Measurements from ENCODE around the gene PRR5L.

PRR5L gene

DNA sequence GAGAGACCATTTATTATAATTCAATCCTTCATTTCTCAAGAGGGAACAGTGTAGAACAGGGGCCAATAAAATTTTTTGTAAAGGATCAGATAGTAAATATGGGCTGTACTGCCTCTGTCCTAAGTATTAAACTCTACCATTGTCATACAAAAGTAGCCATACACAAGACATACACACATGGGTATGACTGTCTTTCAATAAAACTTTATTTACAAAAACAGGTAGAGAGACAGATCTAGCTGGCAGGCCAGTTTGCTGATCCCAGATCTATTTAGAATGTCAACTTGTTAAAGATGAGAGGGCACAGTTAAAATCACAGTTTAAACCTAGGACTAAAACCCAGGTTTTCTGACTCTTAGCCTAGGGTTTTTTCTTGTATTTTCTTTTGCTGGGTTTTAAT lies 197.2 kb downstream of the PRR5L start:
- Histone ChIP-seq H3K4me2 (ENCODE audit: low read length) (no peak overlapping the region), H3K9me3 (ENCODE audit: control insufficient read depth, insufficient read depth, low read length) (no peaks in the 10 kb centered on the region), H3K36me3 (ENCODE audit: control insufficient read depth, low read length) (peaks cover 54% of the 10 kb centered on the region), H3K4me3 (ENCODE audit: low read length) (no peak overlapping the region), H3K79me2 (ENCODE audit: control insufficient read depth, low read length) (no peaks in the 10 kb centered on the region), H3K27ac (ENCODE audit: low read depth, low read length) (no peak overlapping the region), H3F3A (ENCODE audit: control insufficient read depth, insufficient read depth) (0 out of 2 replicates have a peak, but pooled peaks cover 5% of the 10 kb centered on the region), H3K27me3 (ENCODE audit: control insufficient read depth, low read length) (no peaks in the 10 kb centered on the region), H3K9me2 (replicated peaks; ENCODE audit: control insufficient read depth, low read length) (no peaks in the 10 kb centered on the region), H3K4me1 (ENCODE audit: control insufficient read depth, low read length) (peaks cover 12% of the 10 kb centered on the region), H4K20me1 (ENCODE audit: control insufficient read depth, insufficient read depth, low read depth, low read length) (no peaks in the 10 kb centered on the region)
- TF ChIP-seq EZH2phosphoT487 (IDR thresholded peaks at IDR 0.05; ENCODE audit: borderline replicate concordance, low read length) (no peak), CTCF (IDR thresholded peaks at IDR 0.05; ENCODE audit: low read depth, low read length, poor library complexity, severe bottlenecking) (no peak)

DNA sequence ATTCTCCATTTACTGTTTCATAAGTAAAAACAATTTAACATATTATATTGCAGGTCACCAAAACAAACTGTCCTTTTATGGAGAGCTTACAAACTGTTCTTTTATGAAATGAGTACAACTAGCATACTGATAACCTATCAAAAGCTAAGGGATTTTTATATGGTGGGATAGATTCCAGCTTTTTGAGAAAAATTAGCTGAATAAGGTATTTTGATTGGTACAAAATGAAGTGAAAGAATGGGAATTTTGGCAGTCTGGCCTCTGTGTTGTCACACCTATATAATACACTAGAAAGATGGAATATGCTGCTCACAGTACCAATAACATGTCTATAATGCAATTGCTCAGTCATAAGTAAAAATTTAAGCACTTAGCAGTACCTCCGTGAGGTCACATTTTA lies 202.6 kb downstream of the PRR5L start:
- Histone ChIP-seq H3K4me2 (ENCODE audit: low read length) (no peak overlapping the region), H3K4me1 (ENCODE audit: control insufficient read depth, low read length) (no peaks in the 10 kb centered on the region), H3K9me2 (replicated peaks; ENCODE audit: control insufficient read depth, low read length) (no peaks in the 10 kb centered on the region), H4K20me1 (ENCODE audit: control insufficient read depth, insufficient read depth, low read depth, low read length) (no peaks in the 10 kb centered on the region), H3K36me3 (ENCODE audit: control insufficient read depth, low read length) (peaks cover 35% of the 10 kb centered on the region), H3K9me3 (ENCODE audit: control insufficient read depth, insufficient read depth, low read length) (no peaks in the 10 kb centered on the region), H3K4me3 (ENCODE audit: low read length) (no peak overlapping the region), H3F3A (ENCODE audit: control insufficient read depth, insufficient read depth) (0 out of 2 replicates have a peak, but pooled peaks cover 5% of the 10 kb centered on the region), H3K79me2 (ENCODE audit: control insufficient read depth, low read length) (peaks cover 8% of the 10 kb centered on the region), H3K27me3 (ENCODE audit: control insufficient read depth, low read length) (no peaks in the 10 kb centered on the region), H3K27ac (ENCODE audit: low read depth, low read length) (no peak overlapping the region)
- TF ChIP-seq EZH2phosphoT487 (IDR thresholded peaks at IDR 0.05; ENCODE audit: borderline replicate concordance, low read length) (no peak), CTCF (IDR thresholded peaks at IDR 0.05; ENCODE audit: low read depth, low read length, poor library complexity, severe bottlenecking) (no peak)

DNA sequence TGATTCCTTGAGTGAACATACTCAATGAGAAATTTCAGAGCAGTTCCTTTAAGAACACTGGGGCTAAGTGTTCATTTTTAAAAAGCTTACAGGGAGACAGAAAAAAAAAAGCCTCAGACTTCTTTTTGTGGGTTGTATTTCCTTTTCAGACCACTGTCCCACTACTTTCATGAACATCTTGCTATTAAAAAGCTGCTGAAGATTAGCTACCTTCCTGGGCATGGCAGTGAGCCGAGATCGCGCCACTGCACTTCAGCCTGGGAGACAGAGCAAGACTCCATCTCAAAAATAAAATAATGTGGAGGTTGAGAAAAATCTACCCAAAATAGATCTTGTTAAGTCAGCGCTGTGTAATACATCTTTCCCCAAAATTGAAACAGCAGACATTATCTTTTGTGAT lies 203.2 kb downstream of the PRR5L start:
- Histone ChIP-seq H3K4me3 (ENCODE audit: low read length) (no peak overlapping the region), H3K9me2 (replicated peaks; ENCODE audit: control insufficient read depth, low read length) (no peaks in the 10 kb centered on the region), H3K4me2 (ENCODE audit: low read length) (no peak overlapping the region), H3K4me1 (ENCODE audit: control insufficient read depth, low read length) (no peaks in the 10 kb centered on the region), H3F3A (ENCODE audit: control insufficient read depth, insufficient read depth) (0 out of 2 replicates have a peak, but pooled peaks cover 5% of the 10 kb centered on the region), H3K79me2 (ENCODE audit: control insufficient read depth, low read length) (peaks cover 14% of the 10 kb centered on the region), H3K9me3 (ENCODE audit: control insufficient read depth, insufficient read depth, low read length) (no peaks in the 10 kb centered on the region), H4K20me1 (ENCODE audit: control insufficient read depth, insufficient read depth, low read depth, low read length) (no peaks in the 10 kb centered on the region), H3K36me3 (ENCODE audit: control insufficient read depth, low read length) (peaks cover 35% of the 10 kb centered on the region), H3K27ac (ENCODE audit: low read depth, low read length) (no peak overlapping the region), H3K27me3 (ENCODE audit: control insufficient read depth, low read length) (no peaks in the 10 kb centered on the region)
- TF ChIP-seq EZH2phosphoT487 (IDR thresholded peaks at IDR 0.05; ENCODE audit: borderline replicate concordance, low read length) = no peak
- TF ChIP-seq CTCF (IDR thresholded peaks at IDR 0.05; ENCODE audit: low read depth, low read length, poor library complexity, severe bottlenecking) = no peak
